HG03457 (cell line): ENCODE measurements around the gene CFAP410.

Experiments
- ATAC-seq: cut with Tn5 transposase; IDR thresholded peaks from one replicate; pipeline ENCODE4 v1.9.1; 2021; ENCODE audit warnings: moderate number of reproducible peaks; ENCODE audit not compliant: unreplicated experiment

The CFAP410 gene

DNA sequence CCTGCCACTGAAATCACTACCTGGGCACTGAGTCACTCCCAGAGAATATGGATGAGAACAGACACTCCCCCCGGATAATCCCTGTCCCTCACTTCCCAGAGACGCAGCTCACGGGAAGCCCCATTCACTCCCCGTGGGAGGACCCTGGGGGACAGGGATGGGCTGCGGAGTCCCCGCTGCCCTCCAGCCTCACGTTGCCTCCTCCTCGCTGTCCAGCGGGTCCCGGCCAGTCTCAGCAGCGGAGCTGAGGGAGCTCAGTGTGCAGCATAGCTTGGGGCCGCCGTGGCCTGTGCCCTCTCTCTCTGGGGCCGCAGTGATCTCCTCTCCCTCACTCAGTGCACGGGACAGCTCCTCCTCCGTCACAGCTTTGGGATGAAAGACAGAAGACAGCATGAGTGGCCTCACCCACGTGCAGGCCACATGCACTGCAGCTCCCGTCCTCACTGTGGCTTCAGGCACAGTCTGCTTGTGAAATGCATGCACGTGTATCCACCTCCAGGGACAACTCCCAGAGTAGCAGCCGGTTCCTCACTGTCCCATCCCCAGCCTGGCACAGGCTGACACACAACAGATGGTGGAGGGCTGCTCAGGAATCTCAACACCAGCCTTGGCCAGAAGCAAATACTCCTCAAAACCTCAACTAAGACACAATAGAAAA lies 7.4 kb downstream of the CFAP410 start:
- ATAC-seq, result no peak

DNA sequence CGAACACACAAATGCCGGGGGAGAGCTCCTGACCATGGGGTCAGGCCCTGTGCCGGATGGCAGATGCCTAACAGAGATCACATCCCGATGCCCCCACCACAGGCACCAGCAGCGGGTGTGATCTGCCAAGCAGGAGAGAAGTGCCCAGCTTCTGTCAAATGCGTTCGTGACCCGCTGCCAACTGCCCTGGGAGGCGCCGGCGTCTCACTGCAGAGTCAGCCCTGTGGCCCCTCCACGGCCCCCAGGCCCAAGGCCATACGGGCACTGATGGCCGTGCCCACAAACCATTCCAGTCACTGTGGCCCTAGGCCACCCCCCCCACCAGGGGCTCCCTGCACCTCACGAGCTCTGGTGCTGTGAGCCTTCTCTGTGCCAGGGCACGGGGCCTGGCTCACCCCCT lies 8.0 kb downstream of the CFAP410 start:
- no peak for ATAC-seq

DNA sequence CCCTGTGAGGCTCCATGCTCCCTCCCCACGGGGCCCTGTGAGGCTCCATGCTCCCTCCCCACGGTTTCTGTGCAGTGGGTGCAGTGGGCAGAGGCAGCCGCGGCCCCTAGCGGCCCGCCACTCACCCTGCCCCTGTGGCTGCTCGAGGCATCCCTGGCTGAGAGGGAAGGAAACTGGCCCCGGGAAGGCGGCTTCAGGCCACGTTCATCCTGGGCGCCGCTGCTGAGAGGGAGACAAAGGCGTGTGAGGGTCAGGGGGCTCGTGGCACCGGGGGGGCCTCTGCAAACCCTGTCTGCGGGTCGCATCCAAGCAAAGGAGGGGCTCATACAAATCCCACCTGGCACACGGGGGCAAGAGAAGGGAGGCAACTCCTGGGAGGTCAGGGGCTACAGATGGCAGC lies 8.5 kb downstream of the CFAP410 start:
- no peak for ATAC-seq

DNA sequence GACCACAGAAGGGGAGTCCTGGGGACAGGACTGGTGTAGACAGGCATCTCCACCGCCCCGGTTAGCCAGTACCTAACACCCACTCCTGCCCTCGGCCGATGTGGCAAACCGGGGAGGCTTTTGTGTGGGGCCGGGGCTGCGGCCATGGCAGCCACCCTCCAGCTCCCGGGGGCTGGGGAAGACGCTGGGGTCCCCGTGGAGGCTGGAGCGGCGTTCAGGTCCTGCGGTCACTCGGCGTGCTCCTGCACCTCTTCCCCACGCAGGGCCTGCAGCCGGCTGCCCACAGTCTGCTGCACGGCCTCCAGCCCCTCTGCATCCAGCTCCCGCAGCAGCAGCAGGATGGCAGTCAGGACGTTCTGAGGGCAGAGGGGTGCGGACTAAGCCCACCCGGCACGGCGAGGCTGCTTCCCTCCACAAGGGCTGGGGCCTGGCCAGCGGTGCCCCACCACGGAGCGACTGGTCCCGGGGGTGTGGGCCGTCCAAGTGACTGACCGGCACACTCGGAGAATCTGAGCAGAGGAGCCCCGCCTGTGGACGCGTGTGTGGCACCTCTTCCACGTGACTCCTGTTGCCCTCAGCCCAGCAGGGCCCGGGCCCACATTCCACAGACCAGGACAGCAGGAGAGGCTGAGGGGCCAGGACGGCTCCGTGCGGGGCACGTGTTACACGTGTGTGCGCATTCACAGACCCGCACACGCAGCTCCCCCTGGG lies 9.1 kb downstream of the CFAP410 start:
- ATAC-seq, result no peak

DNA sequence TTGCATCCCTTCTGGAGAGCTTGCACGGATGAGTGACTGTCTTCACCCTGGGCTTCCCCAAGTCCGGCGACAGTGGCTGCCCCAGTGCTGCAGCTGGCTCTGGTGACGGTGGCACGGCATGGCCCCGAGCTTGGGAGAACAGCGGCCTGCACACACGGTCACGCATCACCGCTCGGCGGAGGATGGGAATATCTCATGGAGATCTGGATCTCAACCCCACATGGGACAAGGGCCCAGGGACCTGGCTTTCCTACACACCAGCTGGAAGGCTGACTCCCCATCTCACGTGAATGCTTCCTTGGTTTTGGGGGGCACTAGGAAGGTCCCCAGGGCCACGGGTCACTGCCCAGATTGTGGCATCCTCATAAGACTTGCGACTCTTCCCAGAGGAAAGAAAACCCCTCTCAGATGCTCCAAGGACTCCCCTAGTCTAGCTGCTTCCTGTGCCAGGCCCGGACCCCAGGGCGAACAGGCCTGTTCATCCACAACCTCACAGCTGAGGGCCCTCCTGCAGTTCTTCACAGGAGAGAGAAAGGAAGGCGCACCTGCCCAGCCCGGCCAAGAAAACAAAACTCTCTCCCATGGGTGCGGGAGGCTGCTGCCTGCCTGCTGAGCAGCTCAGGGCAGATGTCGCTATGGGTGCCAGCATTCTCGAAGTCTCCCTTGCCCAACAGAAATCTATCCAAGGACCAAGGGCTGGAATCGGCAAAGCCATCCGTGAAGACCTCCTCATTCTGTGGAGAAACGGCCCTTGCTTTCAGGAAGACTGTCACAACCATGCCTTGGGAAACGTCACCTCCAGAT lies 9.9 kb downstream of the CFAP410 start:
- ATAC-seq, result no peak

DNA sequence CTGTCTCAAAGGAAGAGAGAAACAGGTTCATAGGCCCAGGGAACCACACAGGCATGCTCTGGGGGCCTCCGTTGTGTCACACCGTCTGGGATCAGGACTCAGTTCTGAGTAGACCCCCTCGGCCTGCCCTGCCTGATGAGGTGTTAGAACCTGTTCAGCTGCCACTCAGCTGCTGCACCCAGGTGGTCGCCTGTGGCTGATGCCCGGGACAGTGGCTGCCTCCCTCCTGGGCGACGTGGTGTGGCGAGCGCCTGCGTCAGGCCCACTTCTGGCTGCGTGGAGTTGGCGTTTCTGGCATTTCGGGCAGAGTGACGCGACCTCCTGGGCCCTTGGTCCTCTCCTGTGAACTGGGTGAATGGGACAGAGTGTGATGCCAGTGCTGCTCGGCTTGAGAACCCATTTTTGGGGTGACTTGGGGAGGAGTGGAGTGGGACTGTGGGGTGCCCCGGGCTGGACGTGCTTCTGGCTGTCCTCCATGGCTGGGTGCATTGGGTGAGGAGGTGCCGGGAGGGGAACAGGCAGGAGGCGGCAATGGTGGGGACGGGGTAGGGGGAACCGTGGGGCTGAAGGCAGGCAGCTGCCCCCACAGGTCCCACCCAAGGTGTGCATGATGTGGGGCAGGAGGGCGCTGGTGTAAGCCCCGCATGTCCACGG lies 10.8 kb downstream of the CFAP410 start:
- ATAC-seq, result no peak

DNA sequence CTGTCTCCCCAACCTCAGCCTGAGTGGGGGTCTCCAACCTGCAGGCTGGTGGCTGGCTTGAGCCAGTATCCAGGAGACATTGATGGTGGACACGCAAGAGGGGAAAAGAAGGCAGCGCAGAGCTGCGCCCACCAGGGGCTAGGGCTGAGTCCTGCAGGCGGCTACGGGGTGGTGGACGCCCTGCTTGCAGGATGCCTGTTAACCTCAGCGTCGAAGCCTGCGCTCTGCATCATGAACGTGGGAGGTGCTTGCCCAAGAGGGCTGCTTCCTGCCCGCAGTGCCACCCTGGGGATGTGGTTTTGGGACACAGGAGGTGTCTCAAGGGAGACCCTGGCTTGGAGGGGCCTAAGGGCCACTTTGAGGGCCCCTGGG lies 11.6 kb downstream of the CFAP410 start:
- ATAC-seq, result no peak

DNA sequence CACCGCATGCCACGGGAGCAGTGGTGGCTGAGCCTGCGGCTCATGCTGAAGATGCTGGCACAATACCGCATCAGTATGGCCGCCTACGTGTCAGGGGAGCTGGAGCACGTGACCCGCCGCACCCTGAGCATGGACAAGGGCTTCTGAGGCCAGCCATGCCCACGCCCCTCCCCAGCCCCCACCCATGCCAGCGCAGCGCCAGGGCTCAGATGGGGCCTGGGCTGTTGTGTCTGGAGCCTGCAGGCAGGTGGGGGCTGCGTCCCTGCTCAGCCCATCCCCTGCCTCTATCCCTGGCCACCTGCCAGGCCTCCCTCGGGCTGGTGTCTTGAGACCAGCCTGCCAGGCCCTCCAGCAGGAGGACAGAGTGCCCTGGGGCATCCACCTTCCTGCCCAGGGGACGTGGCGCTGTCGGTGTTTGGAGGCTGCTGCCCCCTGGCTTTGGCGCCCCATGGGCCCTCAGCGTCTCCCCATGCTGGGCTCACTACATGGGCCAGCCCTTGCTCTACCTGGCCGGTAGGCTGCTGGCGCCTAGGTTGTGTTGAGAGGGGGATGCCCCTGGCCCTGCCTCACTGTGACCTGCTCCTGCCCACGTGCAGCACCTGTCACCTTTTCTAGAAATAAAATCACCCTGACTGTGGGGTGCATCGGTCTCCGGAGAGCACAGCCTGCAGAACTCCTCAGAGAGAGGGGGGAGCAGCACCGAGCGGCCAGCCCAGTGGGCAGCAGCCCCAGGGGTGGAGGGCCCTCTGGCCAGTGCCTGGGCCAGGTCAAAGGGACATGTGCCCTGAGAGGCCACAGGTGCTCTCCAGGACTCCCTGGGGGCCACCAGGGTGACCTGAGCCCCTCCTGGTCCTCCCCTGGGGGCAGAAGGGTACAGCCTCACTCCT lies 12.2 kb downstream of the CFAP410 start:
- ATAC-seq, result no peak

DNA sequence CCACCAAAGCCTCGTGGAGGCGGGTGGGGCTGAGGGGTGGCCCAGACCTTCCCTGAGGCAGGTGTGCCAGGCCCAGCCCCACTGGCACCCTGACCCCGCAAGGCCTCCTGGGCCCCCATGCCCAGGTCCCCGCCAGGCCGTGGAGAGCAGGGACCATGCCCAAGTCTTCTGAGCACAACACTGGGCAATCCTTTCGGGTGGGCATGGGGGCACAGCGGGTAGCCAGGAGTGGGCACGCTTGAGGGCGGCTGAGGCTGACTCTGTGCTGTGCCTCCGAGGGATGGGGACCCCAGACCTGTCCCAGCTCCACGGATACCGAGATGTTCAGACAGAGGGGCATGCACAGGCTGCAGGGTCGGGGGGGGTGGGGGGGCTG lies 12.9 kb downstream of the CFAP410 start:
- ATAC-seq, result no peak

DNA sequence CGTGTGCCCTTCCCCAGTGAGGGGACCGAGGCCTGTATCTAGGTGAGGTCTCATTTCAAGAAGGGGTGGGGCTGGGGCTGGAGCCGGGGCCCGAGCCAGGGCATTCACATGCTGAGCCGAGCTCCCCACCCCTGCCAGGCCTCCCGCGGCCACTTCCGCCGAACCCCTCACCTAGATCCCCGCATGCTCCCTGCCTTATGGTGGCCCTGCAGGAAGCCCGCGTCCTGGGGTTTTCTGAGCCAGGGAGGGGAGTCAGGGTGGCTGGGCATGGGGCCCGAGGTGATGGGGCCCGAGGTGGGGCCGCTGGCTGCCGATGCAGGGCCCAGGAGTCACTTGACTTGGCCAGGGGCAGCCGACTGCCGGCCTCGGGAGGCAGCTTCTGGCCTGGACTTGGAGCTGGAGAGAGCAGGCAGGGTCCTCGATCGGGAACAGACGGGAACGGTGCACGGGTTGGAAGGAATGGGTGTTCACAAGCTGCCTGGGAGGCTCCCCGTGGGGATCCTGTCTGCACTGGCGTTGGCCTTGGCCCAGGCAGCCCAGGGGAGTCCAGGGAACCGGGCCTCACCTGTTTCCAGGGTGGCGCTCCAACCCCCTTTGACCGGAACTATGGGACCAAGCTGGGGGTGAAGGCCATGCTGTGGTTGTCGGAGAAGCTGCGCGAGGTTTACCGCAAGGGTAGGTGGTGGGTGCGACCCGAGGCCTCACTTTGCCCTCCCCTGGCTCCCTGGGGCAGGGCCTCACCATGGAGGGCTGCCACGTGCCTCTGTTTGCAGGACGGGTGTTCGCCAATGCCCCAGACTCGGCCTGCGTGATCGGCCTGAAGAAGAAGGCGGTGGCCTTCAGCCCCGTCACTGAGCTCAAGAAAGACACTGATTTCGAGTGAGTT lies 13.6 kb downstream of the CFAP410 start:
- no peak for ATAC-seq

DNA sequence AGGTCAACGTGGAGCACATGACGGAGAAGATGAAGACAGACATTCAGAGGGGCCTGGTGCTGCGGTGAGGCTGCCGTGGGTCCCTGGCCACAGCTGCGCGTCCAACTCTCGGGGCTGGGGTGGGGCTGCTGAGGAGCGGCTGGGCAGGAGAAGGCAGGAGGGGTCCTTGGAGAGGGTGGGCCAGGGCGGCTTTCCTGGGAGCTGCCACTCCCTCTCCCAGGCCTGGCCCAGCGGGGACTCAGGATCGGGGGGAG lies 14.4 kb downstream of the CFAP410 start:
- no peak for ATAC-seq

DNA sequence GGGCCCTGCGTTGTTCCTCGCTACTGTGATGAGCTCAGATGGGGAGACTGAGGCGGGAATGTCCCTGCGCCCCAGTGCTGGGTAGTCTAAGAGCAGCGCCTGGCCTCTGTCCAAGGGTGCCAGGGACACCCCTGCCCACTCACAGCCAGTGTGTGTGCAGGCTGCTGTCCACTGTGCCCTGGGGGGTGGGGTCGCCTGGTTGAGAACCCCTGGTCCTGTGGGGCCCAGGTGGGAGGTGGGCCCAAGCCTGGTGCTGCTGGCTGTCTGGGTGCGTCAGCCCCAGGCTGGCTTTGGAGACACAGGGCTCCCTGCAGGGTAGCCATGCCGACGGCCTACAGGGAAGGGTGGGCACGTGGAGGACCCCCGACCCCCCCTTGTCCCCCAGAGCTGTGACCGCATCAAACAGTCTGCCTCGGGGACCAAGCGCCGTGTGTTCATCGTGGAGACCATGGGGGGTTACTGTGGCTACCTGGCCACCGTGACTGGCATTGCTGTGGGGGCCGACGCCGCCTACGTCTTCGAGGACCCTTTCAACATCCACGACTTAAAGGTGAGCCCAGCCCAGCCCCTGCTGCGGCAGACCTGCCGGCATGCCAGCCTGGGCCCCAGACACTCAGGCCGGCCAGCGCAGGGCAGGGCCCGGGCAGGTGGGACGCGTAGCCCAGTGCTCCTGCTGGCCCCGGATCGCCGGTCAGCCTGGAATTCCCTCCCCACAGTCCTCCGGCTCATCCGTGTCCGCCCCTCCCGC lies 14.9 kb downstream of the CFAP410 start:
- no peak for ATAC-seq

DNA sequence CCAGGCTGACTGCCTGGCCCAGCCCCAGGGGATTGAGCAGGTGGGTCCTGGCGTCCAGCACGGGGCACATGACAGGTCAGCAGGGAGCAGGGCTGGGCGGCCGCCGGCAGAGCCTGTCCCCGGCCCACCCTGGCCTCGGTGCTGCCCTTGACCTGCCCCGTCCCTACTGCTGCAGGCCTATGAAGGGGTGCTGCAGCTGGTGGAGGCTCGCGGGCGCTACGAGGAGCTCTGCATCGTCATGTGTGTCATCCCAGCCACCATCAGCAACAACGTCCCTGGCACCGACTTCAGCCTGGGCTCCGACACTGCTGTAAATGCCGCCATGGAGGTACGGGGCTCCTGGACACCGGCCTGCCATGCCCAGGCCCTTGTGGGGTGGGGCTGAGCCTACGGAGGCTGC lies 15.6 kb downstream of the CFAP410 start:
- no peak for ATAC-seq

DNA sequence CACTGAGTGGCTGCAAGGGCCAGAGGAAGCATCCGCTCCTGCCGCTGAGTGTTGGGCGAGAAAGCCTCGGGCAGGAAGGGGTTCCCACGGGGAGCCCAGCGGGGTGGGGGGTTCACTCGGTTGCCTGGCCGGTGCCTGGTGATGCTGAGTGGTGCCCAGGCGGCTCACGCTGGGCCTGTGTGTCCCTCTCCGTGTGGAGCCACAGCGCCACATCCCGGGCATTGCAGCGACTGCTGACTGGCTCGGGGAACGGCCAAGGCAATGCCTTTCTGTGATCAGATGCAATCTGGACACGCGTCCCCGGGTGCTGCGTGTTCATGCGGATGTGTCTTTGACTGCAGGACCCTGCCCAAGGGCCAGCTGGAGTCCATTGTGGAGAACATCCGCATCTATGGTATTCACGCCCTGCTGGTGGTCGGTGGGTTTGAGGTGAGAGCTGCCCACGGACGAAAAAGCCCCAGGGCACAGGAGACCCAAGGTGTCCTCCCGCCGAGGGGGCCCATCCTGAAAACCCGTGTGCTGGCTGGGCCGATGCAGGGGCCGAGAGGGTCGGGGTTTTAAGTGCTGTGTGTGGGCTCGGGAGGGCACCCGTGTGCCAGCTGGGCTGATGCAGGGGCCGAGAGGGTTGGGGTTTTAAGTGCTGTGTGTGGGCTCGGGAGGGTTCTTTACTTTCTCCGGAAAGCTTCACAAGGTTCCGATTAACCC lies 16.4 kb downstream of the CFAP410 start:
- no peak for ATAC-seq

DNA sequence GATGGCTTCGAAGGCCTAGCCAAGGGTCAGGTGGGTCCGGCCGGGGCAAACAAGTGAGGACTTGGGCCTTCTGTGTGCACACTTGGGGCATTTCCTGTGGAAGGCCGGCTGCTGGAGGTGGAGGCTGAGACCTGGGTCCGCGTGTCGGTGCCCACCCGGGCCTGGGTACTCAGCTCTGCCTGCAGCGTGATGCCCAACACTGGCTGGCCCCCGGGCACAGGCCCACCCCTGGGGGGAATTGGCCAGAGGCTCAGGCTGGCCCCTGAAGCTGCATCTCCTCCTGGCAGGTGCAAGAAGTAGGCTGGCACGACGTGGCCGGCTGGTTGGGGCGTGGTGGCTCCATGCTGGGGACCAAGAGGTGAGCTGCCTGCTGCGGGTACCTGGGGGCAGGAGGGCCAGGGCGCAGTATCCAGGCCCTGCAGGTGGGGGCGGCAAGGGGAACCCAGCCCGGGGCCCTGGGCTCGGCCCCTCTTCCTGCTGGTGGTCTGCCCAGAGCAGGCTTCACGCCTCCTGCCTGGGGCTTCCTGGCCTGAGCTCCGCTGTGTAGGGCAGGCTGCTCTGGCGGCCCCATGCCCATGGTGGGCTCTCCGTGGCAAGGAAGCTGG lies 17.2 kb downstream of the CFAP410 start:
- ATAC-seq, result no peak

DNA sequence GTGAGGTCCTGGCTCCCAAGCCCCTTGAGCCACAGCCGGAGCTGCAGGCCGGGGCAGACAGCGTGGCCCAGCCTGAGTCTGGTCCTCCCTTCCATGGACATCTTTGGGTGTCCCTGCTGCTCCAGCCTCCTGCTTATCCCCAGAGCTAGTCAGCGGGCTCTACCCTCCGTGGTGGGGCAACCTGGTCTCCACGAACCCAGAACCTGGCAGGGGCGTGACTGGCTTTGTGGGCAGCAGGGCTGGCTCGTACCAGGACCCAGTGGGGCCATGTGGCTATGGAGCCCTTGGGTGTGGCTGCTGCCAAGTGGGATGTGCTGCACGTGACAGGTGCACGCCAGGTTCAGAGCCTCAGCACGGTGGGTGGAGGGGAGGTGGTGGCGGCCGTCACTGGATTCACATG lies 18.3 kb downstream of the CFAP410 start:
- no peak for ATAC-seq

DNA sequence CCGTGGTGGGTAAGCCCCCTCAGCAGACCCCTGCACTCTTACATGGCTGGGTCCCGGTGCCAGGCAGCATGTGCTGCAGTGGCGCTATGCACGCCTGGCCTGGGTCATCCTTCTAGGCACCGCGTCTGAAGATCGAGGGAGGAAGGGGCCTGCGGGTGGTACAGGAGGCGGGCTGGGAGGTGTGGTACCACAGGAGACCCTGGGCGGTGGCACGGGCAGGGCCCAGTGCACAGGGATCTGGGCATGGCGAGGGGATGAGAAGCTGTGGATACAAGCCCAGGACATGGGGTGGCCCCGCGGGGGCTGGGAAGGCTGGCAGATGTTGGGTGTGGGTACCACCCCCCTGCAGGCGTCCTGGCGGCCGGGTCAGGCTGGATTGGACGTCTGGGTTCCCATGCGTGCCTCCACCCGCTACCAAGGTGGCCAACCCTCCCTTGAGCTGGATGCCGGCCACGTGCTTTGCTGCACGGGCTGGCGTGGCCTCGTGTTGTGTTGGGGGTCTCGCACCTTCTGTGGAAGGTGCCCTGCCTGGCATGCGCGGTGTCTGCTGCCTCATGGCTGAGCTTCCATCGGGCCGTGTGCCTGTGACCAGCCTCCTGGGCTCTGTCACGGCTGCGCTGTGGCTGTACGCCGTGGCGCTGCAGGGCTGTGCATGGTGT lies 19.7 kb downstream of the CFAP410 start:
- ATAC-seq, result no peak
